ENCODE measurements around the gene SLC43A2.

DNA sequence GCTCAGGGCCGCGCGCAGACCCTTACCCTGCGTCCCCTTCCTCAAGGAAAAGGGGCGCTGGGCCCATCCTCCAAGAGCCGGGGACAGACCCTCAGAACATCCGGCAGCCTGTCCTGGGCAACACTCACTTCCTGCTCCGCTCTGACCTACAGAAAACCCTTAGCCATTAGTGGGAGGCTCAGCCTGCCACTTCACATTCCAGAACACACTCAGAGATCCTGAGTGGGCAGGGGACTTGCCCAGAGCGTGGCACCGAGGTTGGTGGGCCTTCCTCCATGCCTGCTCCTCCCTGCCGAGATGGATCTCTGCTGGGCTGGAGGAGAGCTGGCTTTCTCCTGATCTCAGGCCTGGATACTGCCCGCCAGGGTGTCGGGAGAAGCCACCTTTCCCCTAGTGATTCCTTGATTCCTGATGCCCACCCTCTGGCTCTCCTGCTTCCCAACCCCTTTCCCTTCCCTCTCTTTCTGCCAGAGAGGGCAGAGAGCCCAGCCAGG lies 15.4 kb upstream of the SLC43A2 start:
- TF ChIP-seq, protein P1, sequence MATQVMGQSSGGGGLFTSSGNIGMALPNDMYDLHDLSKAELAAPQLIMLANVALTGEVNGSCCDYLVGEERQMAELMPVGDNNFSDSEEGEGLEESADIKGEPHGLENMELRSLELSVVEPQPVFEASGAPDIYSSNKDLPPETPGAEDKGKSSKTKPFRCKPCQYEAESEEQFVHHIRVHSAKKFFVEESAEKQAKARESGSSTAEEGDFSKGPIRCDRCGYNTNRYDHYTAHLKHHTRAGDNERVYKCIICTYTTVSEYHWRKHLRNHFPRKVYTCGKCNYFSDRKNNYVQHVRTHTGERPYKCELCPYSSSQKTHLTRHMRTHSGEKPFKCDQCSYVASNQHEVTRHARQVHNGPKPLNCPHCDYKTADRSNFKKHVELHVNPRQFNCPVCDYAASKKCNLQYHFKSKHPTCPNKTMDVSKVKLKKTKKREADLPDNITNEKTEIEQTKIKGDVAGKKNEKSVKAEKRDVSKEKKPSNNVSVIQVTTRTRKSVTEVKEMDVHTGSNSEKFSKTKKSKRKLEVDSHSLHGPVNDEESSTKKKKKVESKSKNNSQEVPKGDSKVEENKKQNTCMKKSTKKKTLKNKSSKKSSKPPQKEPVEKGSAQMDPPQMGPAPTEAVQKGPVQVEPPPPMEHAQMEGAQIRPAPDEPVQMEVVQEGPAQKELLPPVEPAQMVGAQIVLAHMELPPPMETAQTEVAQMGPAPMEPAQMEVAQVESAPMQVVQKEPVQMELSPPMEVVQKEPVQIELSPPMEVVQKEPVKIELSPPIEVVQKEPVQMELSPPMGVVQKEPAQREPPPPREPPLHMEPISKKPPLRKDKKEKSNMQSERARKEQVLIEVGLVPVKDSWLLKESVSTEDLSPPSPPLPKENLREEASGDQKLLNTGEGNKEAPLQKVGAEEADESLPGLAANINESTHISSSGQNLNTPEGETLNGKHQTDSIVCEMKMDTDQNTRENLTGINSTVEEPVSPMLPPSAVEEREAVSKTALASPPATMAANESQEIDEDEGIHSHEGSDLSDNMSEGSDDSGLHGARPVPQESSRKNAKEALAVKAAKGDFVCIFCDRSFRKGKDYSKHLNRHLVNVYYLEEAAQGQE (IDR thresholded peaks at IDR 0.05; ENCODE audit: low read depth), result no peak
- TF ChIP-seq NFIC (IDR thresholded peaks at IDR 0.05) (no peak), EP300 (IDR thresholded peaks at IDR 0.05; ENCODE audit: borderline replicate concordance) (no peak), RAD21 (IDR thresholded peaks at IDR 0.05; ENCODE audit: low read depth) (no peak), TEAD4 (IDR thresholded peaks at IDR 0.05) (no peak), TCF12 (IDR thresholded peaks at IDR 0.05; ENCODE audit: low read depth) (no peak), YY1 (IDR thresholded peaks at IDR 0.05; ENCODE audit: low read depth) (no peak), EGR1 (IDR thresholded peaks at IDR 0.05) (no peak), CEBPB (IDR thresholded peaks at IDR 0.05) (no peak)
- TF ChIP-seq, protein P2, sequence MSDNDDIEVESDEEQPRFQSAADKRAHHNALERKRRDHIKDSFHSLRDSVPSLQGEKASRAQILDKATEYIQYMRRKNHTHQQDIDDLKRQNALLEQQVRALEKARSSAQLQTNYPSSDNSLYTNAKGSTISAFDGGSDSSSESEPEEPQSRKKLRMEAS (IDR thresholded peaks at IDR 0.05), result no peak
- TF ChIP-seq, protein P3, sequence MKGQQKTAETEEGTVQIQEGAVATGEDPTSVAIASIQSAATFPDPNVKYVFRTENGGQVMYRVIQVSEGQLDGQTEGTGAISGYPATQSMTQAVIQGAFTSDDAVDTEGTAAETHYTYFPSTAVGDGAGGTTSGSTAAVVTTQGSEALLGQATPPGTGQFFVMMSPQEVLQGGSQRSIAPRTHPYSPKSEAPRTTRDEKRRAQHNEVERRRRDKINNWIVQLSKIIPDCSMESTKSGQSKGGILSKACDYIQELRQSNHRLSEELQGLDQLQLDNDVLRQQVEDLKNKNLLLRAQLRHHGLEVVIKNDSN (IDR thresholded peaks at IDR 0.05), result no peak
